B cell (primary cell): ENCODE measurements around the gene HOXA5. TPM values are rescaled to one million over a fixed set of nuclear protein-coding genes. Genes with fewer than 3 reads are reported as not detected.

ENCODE experiments used
- ATAC-seq: fragments of 200-7000 bp; cut with Tn5 transposase; one replicate; pipeline ENCODE4 v1.10.0; 2021; ENCODE audit warnings: low read depth, mild to moderate bottlenecking, moderate number of reproducible peaks, moderate library complexity
- CTCF ChIA-PET: fragments of 350-600 bp; sonication (Branson Sonifier 250); formaldehyde crosslinking; loops from one replicate; lab custom pipeline; 2021; ENCODE audit warnings: antibody characterized with exemption, inconsistent platforms; lab: Charles Lee
- POLR2A ChIA-PET: fragments of 350-600 bp; sonication (Branson Sonifier 250); formaldehyde crosslinking; loops from one replicate; lab custom pipeline; 2021; ENCODE audit warnings: antibody characterized with exemption; lab: Charles Lee
- DNase-seq: peaks from one replicate; pipeline ENCODE4 v3.0.0; 2013
- H2AFZ ChIP-seq: 2 replicates; pipeline ENCODE4 v1.6.1; 2012; ENCODE audit warnings: mild to moderate bottlenecking, low read depth, low read length; ENCODE audit not compliant: insufficient read depth, poor library complexity, severe bottlenecking
- H3K27ac ChIP-seq, 2 donors: 1 replicate in 1 of 2; 2 replicates in 1 of 2; pipeline ENCODE4 v1.5.1; 2012 to 2013; ENCODE audit warnings: low read length in 2 of 2, mild to moderate bottlenecking in 2 of 2, moderate library complexity in 1 of 2
- H3K27me3 ChIP-seq, 4 experiments: fragments of 200-600 bp in 1 of 4; sonication (generic) in 1 of 4; replicated peaks in 1 of 4; 1 replicate in 2 of 4; 2 replicates in 2 of 4; pipeline versions ENCODE4 v1.6.1 to v1.7.0; 2013 to 2016; ENCODE audit warnings: low read length in 3 of 4, mild to moderate bottlenecking in 2 of 4, mixed read lengths in 1 of 4, moderate library complexity in 1 of 4; ENCODE audit not compliant: insufficient read depth in 4 of 4, control insufficient read depth in 3 of 4; ENCODE audit errors: control extremely low read depth in 1 of 4
- H3K36me3 ChIP-seq, 2 experiments: replicated peaks in 1 of 2; 1 replicate in 1 of 2; 2 replicates in 1 of 2; pipeline versions ENCODE4 v1.6.1 to v1.7.1; 2013; ENCODE audit warnings: low read length in 1 of 2; ENCODE audit not compliant: insufficient read depth in 2 of 2, control insufficient read depth in 1 of 2; ENCODE audit errors: control extremely low read depth in 1 of 2, extremely low read depth in 1 of 2
- H3K4me1 ChIP-seq, 2 donors: fragments of 200-600 bp in 1 of 2; sonication (generic) in 1 of 2; 1 replicate in 1 of 2; 2 replicates in 1 of 2; pipeline versions ENCODE4 v1.5.1 to v1.6.1; 2013 to 2017; ENCODE audit warnings: low read length in 2 of 2; ENCODE audit not compliant: control insufficient read depth in 2 of 2, insufficient read depth in 2 of 2
- H3K4me2 ChIP-seq: replicated peaks from 2 replicates; pipeline ENCODE3; 2012; ENCODE audit warnings: mild to moderate bottlenecking, low read depth, low read length; ENCODE audit not compliant: poor library complexity, severe bottlenecking
- H3K4me3 ChIP-seq, 5 experiments: fragments of 200-600 bp in 1 of 5; sonication (generic) in 1 of 5; 1 replicate in 3 of 5; 2 replicates in 2 of 5; pipeline versions ENCODE4 v1.5.1 to v1.7.0; 2011 to 2016; ENCODE audit warnings: low read length in 4 of 5, mild to moderate bottlenecking in 4 of 5, low read depth in 2 of 5, control low read depth in 1 of 5, moderate library complexity in 1 of 5; ENCODE audit not compliant: insufficient read depth in 1 of 5; ENCODE audit errors: control extremely low read depth in 1 of 5, extremely low read depth in 1 of 5
- H3K79me2 ChIP-seq: fragments of 200-600 bp; sonication (generic); one replicate; pipeline ENCODE4 v1.6.0; 2016; ENCODE audit warnings: low read length; ENCODE audit not compliant: control insufficient read depth, insufficient read depth
- H3K9ac ChIP-seq: fragments of 200-600 bp; sonication (generic); 2 replicates; pipeline ENCODE4 v1.6.1; 2017; ENCODE audit warnings: mild to moderate bottlenecking, low read length, moderate library complexity
- H3K9me3 ChIP-seq, 3 donors: one replicate each; pipeline versions ENCODE4 v1.6.1 to v1.7.1; 2013; ENCODE audit warnings: low read length in 2 of 3; ENCODE audit not compliant: control insufficient read depth in 2 of 3, insufficient read depth in 1 of 3; ENCODE audit errors: control extremely low read depth in 1 of 3
- H4K20me1 ChIP-seq: 2 replicates; pipeline ENCODE4 v1.6.0; 2012; ENCODE audit warnings: mild to moderate bottlenecking, low read length; ENCODE audit not compliant: insufficient read depth, control insufficient read depth, poor library complexity, severe bottlenecking
- H3K27ac Mint-ChIP-seq: one replicate; pipeline ENCODE4 v1.8.0; 2021; ENCODE audit warnings: mixed read lengths
- H3K27me3 Mint-ChIP-seq: one replicate; pipeline ENCODE4 v1.8.0; 2021; ENCODE audit warnings: mixed read lengths
- H3K4me1 Mint-ChIP-seq: one replicate; pipeline ENCODE4 v1.8.0; 2021; ENCODE audit warnings: mixed read lengths
- H3K4me3 Mint-ChIP-seq: one replicate; pipeline ENCODE4 v1.8.0; 2021; ENCODE audit warnings: mixed read lengths
- H3K9me3 Mint-ChIP-seq: one replicate; pipeline ENCODE4 v1.8.0; 2022; ENCODE audit warnings: mixed read lengths; ENCODE audit not compliant: insufficient read depth
- EZH2 ChIP-seq: IDR thresholded peaks from 2 replicates; pipeline ENCODE4 v1.6.1; 2012; ENCODE audit warnings: borderline replicate concordance, low read depth, mild to moderate bottlenecking, moderate library complexity, low read length; ENCODE audit not compliant: insufficient read depth, poor library complexity, severe bottlenecking
- WGBS: methylation state at CpG from one replicate; pipeline ENCODE4 v1.1.5; 2013; ENCODE audit warnings: missing lambda C conversion rate; ENCODE audit not compliant: insufficient coverage; 5-methylcytosine and 5-hydroxymethylcytosine counted together
- intact Hi-C: fragments of 100-400 bp; cut with micrococcal nuclease; formaldehyde crosslinking; loops from one replicate; pipeline ENCODE4 v1.10.0; 2022
- polyA plus RNA-seq: library from polyadenylated mRNA; depleted of rRNA; stranded (reverse); fragments of >200 nt; gene quantifications from 2 replicates; pipeline ENCODE4 v1.2.3, GENCODE V29; 2012
- total RNA-seq, 2 donors: library from RNA; stranded (reverse); fragments of 120-200 nt in 1 of 2; gene quantifications; 1 replicate in 1 of 2; 2 replicates in 1 of 2; pipeline versions ENCODE4 v1.2.3 to v1.2.4, GENCODE V29; 2013 to 2022
- TF ChIP-seq, protein P1 (sequence below): fragments of 200-600 bp; IDR thresholded peaks from one replicate; pipeline ENCODE4 v1.8.0; 2022; ENCODE audit warnings: antibody characterized with exemption, mild to moderate bottlenecking

The HOXA5 gene
- total and polyA plus RNA-seq, 2 donors (not counting 1 experiment from before 2014, with no cell fraction given): not detected

DNA sequence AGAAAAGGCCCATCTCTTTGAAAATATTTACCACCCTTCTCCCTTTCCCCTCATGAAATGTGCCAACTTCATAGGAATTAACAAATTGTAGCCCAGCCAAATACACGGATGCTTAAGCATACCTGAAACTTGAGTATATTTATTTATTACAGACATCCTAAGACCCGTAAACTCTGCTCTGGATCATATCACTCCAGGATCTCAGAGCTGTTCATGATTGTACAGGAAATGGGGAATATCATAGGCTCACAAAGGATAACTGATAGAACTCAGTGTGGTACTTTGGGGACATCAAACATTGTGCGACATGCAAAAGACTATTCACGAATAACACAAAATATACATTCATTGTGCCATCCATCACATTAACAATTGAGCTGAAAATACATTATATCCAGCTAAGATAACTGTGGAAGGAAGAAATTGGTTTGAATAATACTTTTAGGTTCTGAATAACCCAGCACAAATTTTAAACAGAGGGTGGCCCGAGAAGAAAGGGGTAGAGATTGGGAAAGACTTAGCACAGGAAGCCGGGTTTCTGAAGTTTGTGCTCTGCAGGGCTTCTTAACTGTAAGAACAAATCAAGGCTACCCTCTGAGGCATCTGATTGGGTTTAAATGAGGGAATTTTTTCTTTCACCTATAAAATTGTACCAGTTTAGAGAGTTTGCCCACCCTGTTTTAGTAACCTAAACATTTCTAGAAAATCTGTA is 50.1 kb downstream of the HOXA5 start:
- H3K9me3 Mint-ChIP-seq: no peaks in the 10 kb centered on the region
- no peaks in the 10 kb centered on the region for H3K36me3 ChIP-seq
- H3K4me2 ChIP-seq: no peak overlapping the region
- DNase-seq (no peak), ATAC-seq (no peak)
- ChIA-PET CTCF (interaction anchor here (0.6 to 1.2 kb wide), 3 partner anchors 70 to 988 kb away, joined by 3 to 5 read pairs (median 4); no protein-coding TSS in a partner anchor), POLR2A (interaction anchor here (0.9 kb wide), 1 partner anchor 16 kb away, joined by 3 read pairs; no protein-coding TSS in a partner anchor)
- no peak overlapping the region for H3K27ac ChIP-seq
- TF ChIP-seq, protein P1, sequence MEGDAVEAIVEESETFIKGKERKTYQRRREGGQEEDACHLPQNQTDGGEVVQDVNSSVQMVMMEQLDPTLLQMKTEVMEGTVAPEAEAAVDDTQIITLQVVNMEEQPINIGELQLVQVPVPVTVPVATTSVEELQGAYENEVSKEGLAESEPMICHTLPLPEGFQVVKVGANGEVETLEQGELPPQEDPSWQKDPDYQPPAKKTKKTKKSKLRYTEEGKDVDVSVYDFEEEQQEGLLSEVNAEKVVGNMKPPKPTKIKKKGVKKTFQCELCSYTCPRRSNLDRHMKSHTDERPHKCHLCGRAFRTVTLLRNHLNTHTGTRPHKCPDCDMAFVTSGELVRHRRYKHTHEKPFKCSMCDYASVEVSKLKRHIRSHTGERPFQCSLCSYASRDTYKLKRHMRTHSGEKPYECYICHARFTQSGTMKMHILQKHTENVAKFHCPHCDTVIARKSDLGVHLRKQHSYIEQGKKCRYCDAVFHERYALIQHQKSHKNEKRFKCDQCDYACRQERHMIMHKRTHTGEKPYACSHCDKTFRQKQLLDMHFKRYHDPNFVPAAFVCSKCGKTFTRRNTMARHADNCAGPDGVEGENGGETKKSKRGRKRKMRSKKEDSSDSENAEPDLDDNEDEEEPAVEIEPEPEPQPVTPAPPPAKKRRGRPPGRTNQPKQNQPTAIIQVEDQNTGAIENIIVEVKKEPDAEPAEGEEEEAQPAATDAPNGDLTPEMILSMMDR: no peak
- TF ChIP-seq EZH2: no peak
- H4K20me1 ChIP-seq: peaks cover 7% of the 10 kb centered on the region
- H3K27me3 Mint-ChIP-seq: peaks cover 61% of the 10 kb centered on the region
- no peak overlapping the region for H3K4me3 ChIP-seq
- H2AFZ ChIP-seq: no peak overlapping the region
- H3K79me2 ChIP-seq: no peaks in the 10 kb centered on the region
- H3K27me3 ChIP-seq: peaks cover 5 to 78% (median 47%) of the 10 kb centered on the region in 4 experiments
- peaks cover 25% of the 10 kb centered on the region for H3K4me1 Mint-ChIP-seq
- no peak overlapping the region for H3K9ac ChIP-seq
- H3K27ac Mint-ChIP-seq: no peak overlapping the region
- peaks cover 0 to 15% (median 3%) of the 10 kb centered on the region in 3 donors for H3K9me3 ChIP-seq
- H3K4me1 ChIP-seq: peaks cover 24 to 32% of the 10 kb centered on the region in 2 donors
- 60% methylated on average over 1 of the region's 6 CpGs for WGBS
- H3K4me3 Mint-ChIP-seq: no peak overlapping the region
- intact Hi-C loops: no loop called here

- no peak for DNase-seq
- Histone ChIP-seq H4K20me1 (peaks cover 1% of the 10 kb centered on the region), H3K79me2 (no peaks in the 10 kb centered on the region), H3K9me3 (peaks cover 0 to 15% (median 3%) of the 10 kb centered on the region in 3 donors), H3K4me3 (no peak overlapping the region), H3K36me3 (no peaks in the 10 kb centered on the region), H3K9ac (no peak overlapping the region), H3K4me1 (peaks cover 24 to 32% of the 10 kb centered on the region in 2 donors), H3K4me2 (no peak overlapping the region), H2AFZ (no peak overlapping the region), H3K27ac (no peak overlapping the region), H3K27me3 (peaks cover 5 to 77% (median 47%) of the 10 kb centered on the region in 4 experiments)
- no CpG with 5 or more reads among the region's 1 CpG for whole genome bisulfite sequencing
- ChIA-PET POLR2A (interaction anchor here (0.9 kb wide), 1 partner anchor 16 kb away, joined by 3 read pairs; no protein-coding TSS in a partner anchor), CTCF (interaction anchor here (0.6 to 1.2 kb wide), 2 partner anchors 406 to 988 kb away, joined by 4 to 5 read pairs; no protein-coding TSS in a partner anchor)
- Mint-ChIP-seq H3K27ac (no peak overlapping the region), H3K27me3 (peaks cover 60% of the 10 kb centered on the region), H3K4me3 (no peak overlapping the region), H3K9me3 (no peaks in the 10 kb centered on the region), H3K4me1 (peaks cover 26% of the 10 kb centered on the region)
- no peak for ATAC-seq
- intact Hi-C loops: no loop called here
- no peak for TF ChIP-seq EZH2
- TF ChIP-seq, protein P1: no peak
These were observed 50.7 kb downstream of the HOXA5 start for GRCh38 chr7:27092819-27093110.
